Stimulated activated effector memory CD8-positive, alpha-beta T cell treated with anti-CD3 and anti-CD28 coated beads, Interleukin-12 subunit alpha, Interleukin-12 subunit beta, amount 100 ng/mL, for 72 hours (primary cell): ENCODE measurements around the gene COL6A1.
"Not testable (repeated sequence)": the region's sequence is repeated elsewhere in the genome, so short reads cannot be mapped to it uniquely, and the experiment has no call there.

Experiments
- ATAC-seq: fragments of 150-1000 bp; cut with Tn5 transposase; 2 replicates; pipeline ENCODE4 v1.10.0; 2021
- DNase-seq, 2 donors: peaks; one replicate each; pipeline ENCODE4 v3.0.0; 2021 to 2022; ENCODE audit warnings: low spot score in 2 of 2
- H3K27ac Mint-ChIP-seq: one replicate; pipeline ENCODE4 v1.8.0; 2022; ENCODE audit warnings: mild to moderate bottlenecking, mixed read lengths
- H3K36me3 Mint-ChIP-seq: one replicate; pipeline ENCODE4 v1.8.0; 2022; ENCODE audit warnings: mild to moderate bottlenecking, mixed read lengths
- H3K4me1 Mint-ChIP-seq: one replicate; pipeline ENCODE4 v1.8.0; 2022; ENCODE audit warnings: mixed read lengths
- H3K4me3 Mint-ChIP-seq: one replicate; pipeline ENCODE4 v1.8.0; 2022; ENCODE audit warnings: mild to moderate bottlenecking, mixed read lengths
- H3K9me3 Mint-ChIP-seq: one replicate; pipeline ENCODE4 v1.8.0; 2022; ENCODE audit warnings: mixed read lengths

Gene COL6A1

GRCh38 chr21:45999581-46000181, 18.1 kb downstream of the COL6A1 start:
- Mint-ChIP-seq H3K27ac (no peak overlapping the region), H3K4me1 (no peaks in the 10 kb centered on the region), H3K4me3 (no peak overlapping the region), H3K9me3 (no peaks in the 10 kb centered on the region), H3K36me3 (no peaks in the 10 kb centered on the region)
- no peak for ATAC-seq
- DNase-seq, result no peak

- Mint-ChIP-seq H3K4me3 (no peak overlapping the region), H3K36me3 (no peaks in the 10 kb centered on the region), H3K27ac (no peak overlapping the region), H3K4me1 (peaks cover 3% of the 10 kb centered on the region), H3K9me3 (no peaks in the 10 kb centered on the region)
- ATAC-seq, result no peak
- DNase-seq, result no peak
Observed at GRCh38 chr21:46000182-46000730, 18.7 kb downstream of the COL6A1 start.

GRCh38 chr21:46000731-46001641, 19.4 kb downstream of the COL6A1 start:
- no peak overlapping the region for H3K4me3 Mint-ChIP-seq
- peaks cover 4% of the 10 kb centered on the region for H3K4me1 Mint-ChIP-seq
- no peak for ATAC-seq

GRCh38 chr21:46001821-46002681, 20.5 kb downstream of the COL6A1 start:
- no peaks in the 10 kb centered on the region for H3K36me3 Mint-ChIP-seq
- DNase-seq (peak in 1 of 2 donors; percentile 35), ATAC-seq (no peak)
- no peak overlapping the region for H3K4me3 Mint-ChIP-seq
- H3K9me3 Mint-ChIP-seq, result no peaks in the 10 kb centered on the region
- H3K4me1 Mint-ChIP-seq, result peaks cover 4% of the 10 kb centered on the region
- H3K27ac Mint-ChIP-seq, result no peak overlapping the region

More at GRCh38 chr21:46000731-46001641, 19.4 kb downstream of the COL6A1 start:
- no peak overlapping the region for H3K27ac Mint-ChIP-seq
- no peaks in the 10 kb centered on the region for H3K36me3 Mint-ChIP-seq
- no peaks in the 10 kb centered on the region for H3K9me3 Mint-ChIP-seq
- DNase-seq, result no peak

- Mint-ChIP-seq H3K4me3 (no peak overlapping the region), H3K36me3 (peaks cover 4% of the 10 kb centered on the region)
- DNase-seq, result peak in 1 of 2 donors; percentile 38
Observed at GRCh38 chr21:46002841-46003574, 21.4 kb downstream of the COL6A1 start.

GRCh38 chr21:46003575-46004007, 22.0 kb downstream of the COL6A1 start:
- Mint-ChIP-seq H3K27ac (no peak overlapping the region), H3K4me3 (no peak overlapping the region), H3K4me1 (peaks cover 4% of the 10 kb centered on the region), H3K9me3 (peaks cover 3% of the 10 kb centered on the region), H3K36me3 (peaks cover 4% of the 10 kb centered on the region)
- ATAC-seq, result no peak
- peak in 1 of 2 donors; percentile 17 for DNase-seq

More at GRCh38 chr21:46002841-46003574, 21.4 kb downstream of the COL6A1 start:
- H3K4me1 Mint-ChIP-seq, result peaks cover 4% of the 10 kb centered on the region
- no peak for ATAC-seq
- no peaks in the 10 kb centered on the region for H3K9me3 Mint-ChIP-seq
- H3K27ac Mint-ChIP-seq, result no peak overlapping the region

GRCh38 chr21:46004168-46004861, 22.7 kb downstream of the COL6A1 start:
- H3K9me3 Mint-ChIP-seq, result peaks cover 3% of the 10 kb centered on the region
- DNase-seq, result peak in 1 of 2 donors; percentile 33
- peaks cover 4% of the 10 kb centered on the region for H3K36me3 Mint-ChIP-seq
- H3K4me3 Mint-ChIP-seq, result no peak overlapping the region
- no peak overlapping the region for H3K27ac Mint-ChIP-seq
- ATAC-seq, result no peak
- peaks cover 4% of the 10 kb centered on the region for H3K4me1 Mint-ChIP-seq

GRCh38 chr21:46005081-46005480, 23.5 kb downstream of the COL6A1 start:
- peaks cover 3% of the 10 kb centered on the region for H3K9me3 Mint-ChIP-seq
- peaks cover 4% of the 10 kb centered on the region for H3K36me3 Mint-ChIP-seq
- no peak overlapping the region for H3K4me3 Mint-ChIP-seq
- peaks cover 4% of the 10 kb centered on the region for H3K4me1 Mint-ChIP-seq
- peak in 1 of 2 donors; percentile 20 for DNase-seq
- peak overlapping the region; percentile 43 for H3K27ac Mint-ChIP-seq
- no peak for ATAC-seq

GRCh38 chr21:46005481-46005881, 23.9 kb downstream of the COL6A1 start:
- Mint-ChIP-seq H3K27ac (peak overlapping the region; percentile 43), H3K36me3 (peaks cover 4% of the 10 kb centered on the region), H3K4me3 (no peak overlapping the region), H3K9me3 (peaks cover 3% of the 10 kb centered on the region), H3K4me1 (peaks cover 4% of the 10 kb centered on the region)
- DNase-seq (no peak), ATAC-seq (no peak)

GRCh38 chr21:46005894-46006546, 24.4 kb downstream of the COL6A1 start:
- not testable (repeated sequence) for DNase-seq, ATAC-seq, H3K4me1 Mint-ChIP-seq, H3K36me3 Mint-ChIP-seq, H3K4me3 Mint-ChIP-seq, H3K9me3 Mint-ChIP-seq, H3K27ac Mint-ChIP-seq

GRCh38 chr21:46006547-46007491, 25.2 kb downstream of the COL6A1 start:
- H3K4me3 Mint-ChIP-seq, result no peak overlapping the region
- peaks cover 4% of the 10 kb centered on the region for H3K4me1 Mint-ChIP-seq
- H3K36me3 Mint-ChIP-seq, result peaks cover 4% of the 10 kb centered on the region
- H3K9me3 Mint-ChIP-seq, result peaks cover 3% of the 10 kb centered on the region
- ATAC-seq (no peak), DNase-seq (peak in 1 of 2 donors; percentile 38)
- H3K27ac Mint-ChIP-seq, result no peak overlapping the region

- no peak overlapping the region for H3K4me3 Mint-ChIP-seq
- no peak for ATAC-seq
Observed at GRCh38 chr21:46007492-46007868, 25.9 kb downstream of the COL6A1 start.

More at GRCh38 chr21:46007492-46007868, 25.9 kb downstream of the COL6A1 start:
- H3K27ac Mint-ChIP-seq, result no peak overlapping the region
- H3K4me1 Mint-ChIP-seq, result peaks cover 4% of the 10 kb centered on the region
- H3K9me3 Mint-ChIP-seq, result peaks cover 3% of the 10 kb centered on the region
- peaks cover 4% of the 10 kb centered on the region for H3K36me3 Mint-ChIP-seq
- DNase-seq, result peak in 1 of 2 donors; percentile 36
